Retinal pigment epithelial cell (primary cell): Measurements from ENCODE around the gene CRABP1.
A peak's percentile ranks its signal among the peaks of the same experiment; 100 is the strongest.

Source experiments
- DNase-seq: peaks from one replicate; pipeline ENCODE4 v3.0.0-alpha.2; 2010; ENCODE audit warnings: low read depth
- H3K4me3 ChIP-seq: 2 replicates; pipeline ENCODE4 v1.5.1; 2011; ENCODE audit warnings: mild to moderate bottlenecking, low read length, control low read depth, moderate library complexity
- CTCF ChIP-seq: conservative IDR thresholded peaks from 2 replicates; pipeline ENCODE4 v1.5.1; 2011; ENCODE audit warnings: low read depth, low read length, control low read depth, inconsistent platforms

Gene CRABP1

DNA sequence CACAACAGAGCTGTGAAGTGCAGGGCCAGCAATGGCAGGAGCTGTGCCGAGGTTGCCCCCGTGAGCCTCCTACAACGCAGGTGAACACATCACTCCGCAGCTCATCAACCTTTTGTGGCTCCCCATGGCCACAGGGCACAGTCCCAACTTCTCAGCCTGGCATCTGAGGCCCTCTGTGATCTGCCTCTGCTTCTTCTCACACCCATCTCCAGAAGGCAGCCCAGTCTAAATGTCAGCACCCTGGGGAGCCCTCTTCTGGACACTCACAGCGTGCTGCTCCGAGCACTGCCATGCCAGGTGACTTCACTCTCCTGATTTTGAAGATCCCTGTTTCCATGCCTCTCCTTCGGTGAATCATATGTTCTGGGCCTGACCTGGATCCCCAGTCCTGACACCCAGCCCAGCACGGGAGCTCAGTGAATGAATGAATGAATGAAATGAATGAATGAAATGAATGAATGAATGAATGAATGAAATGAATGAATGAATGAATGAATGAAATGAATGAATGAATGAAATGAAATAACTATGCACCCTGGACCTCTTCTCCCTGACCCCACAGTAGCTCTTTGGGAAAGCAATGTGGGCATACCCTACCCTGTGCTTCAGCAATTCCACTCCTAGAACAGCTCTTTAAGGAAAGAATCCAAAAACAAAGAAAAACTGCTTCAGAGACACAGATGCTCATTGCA lies 22.9 kb upstream of the CRABP1 start:
- DNase-seq, result no peak

GRCh38 chr15:78319588-78319987 lies 20.6 kb upstream of the CRABP1 start:
- no peak for DNase-seq
- no peak overlapping the region for H3K4me3 ChIP-seq
- TF ChIP-seq CTCF, result no peak

More for the DNA sequence above, 22.9 kb upstream of the CRABP1 start:
- no peak overlapping the region for H3K4me3 ChIP-seq
- peak; percentile 38 for TF ChIP-seq CTCF

DNA sequence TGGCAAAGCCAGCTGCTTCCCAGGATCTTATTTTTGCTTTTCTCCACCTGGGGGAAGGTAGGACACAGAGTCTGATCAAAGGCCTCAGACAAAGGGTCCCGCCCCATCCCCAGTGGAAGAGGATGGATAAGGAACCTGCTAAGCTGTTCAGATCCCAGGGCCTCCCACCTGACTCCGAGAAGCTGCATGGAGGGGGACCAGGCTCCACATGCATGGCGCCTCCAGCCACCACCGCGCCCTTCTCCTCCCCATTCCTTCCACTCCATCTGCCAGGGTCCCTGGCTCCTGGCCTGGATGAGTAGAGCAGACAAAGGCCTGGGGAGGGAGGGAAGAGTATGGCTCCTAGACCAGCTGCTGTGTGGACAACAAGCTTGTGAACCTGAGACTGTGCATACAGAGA lies 20.0 kb upstream of the CRABP1 start:
- no peak for DNase-seq
- TF ChIP-seq CTCF, result no peak
- H3K4me3 ChIP-seq, result no peak overlapping the region

DNA sequence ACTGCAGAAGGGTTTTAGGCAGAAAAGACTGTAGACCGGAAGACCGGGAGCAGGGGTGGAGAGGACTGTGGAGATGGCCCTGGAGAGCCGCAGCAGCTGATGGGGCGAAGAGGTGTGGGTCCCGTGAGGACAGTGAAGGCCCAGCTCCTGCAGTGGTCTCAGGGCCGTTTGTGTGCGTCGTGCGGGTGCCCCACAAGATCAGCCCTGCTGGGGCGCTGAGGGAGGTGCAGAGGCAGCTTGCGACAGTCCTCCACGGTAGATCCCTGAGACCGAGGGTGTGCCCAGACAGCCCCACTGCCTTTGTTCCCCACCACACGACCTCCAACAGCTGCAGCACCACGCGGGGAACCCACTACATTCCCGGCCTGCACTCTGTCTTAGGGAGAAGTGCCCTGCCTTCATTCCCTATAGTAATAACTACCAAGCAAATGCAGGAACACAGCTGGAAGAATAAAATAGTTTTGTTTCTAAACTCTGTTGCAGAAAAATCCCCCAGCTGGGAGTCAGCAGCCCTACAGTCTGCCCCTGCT lies 19.0 kb upstream of the CRABP1 start:
- no peak overlapping the region for H3K4me3 ChIP-seq
- DNase-seq, result no peak
- no peak for TF ChIP-seq CTCF

DNA sequence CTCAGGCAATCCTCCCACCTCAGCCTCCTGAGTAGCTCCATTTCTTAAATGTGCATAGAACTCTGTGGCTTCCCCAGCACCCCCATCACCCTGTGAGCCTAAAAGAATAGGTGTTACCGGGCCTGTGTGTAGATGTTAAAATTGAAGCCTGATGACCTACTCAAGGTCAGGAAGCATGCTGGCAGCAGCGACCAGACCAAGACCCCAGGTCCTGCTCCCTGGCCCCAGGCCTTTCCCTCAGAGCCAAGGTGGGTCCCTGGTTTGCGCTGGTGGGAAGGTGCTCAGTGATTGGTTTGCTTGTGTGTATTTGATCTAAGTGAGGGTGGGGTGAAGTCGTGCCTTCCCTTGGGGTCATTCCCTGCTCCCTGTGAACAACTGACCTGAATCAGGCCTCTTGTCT lies 18.4 kb upstream of the CRABP1 start:
- no peak for DNase-seq
- no peak overlapping the region for H3K4me3 ChIP-seq
- TF ChIP-seq CTCF, result no peak

DNA sequence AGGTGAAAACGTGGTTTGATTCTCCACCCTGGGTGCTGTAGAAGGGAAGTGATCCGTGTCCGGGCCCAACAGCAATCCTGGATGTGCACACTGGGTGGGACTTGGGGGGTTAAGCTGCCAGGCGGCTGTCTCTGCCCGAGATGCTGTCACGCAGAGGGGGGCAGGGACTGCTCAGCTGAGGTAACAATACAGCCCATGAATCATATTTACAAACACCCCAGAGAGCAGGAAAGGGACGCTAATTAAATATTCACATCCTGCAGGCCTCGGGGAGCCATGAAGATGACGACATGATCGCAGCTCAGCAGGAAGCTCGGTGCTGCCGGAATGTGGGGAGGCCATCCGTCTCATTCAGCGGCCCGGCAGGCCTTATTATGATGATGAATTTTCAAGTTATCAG lies 17.9 kb upstream of the CRABP1 start:
- no peak for TF ChIP-seq CTCF
- no peak for DNase-seq

More for the DNA sequence above, 17.9 kb upstream of the CRABP1 start:
- H3K4me3 ChIP-seq, result no peak overlapping the region
